CD4-positive, alpha-beta T cell treated with Interleukin-6 at 100 ng/mL for 8 hours (primary cell): ENCODE results near the gene GHR.
A peak's percentile ranks its signal among the peaks of the same experiment; 100 is the strongest.
"Not testable (repeated sequence)": the region's sequence is repeated elsewhere in the genome, so short reads cannot be mapped to it uniquely, and the experiment has no call there.

ENCODE experiments used
- DNase-seq: peaks from one replicate; pipeline ENCODE4 v3.0.0-alpha.2; 2020; ENCODE audit warnings: mixed read lengths, low spot score

Gene GHR

DNA sequence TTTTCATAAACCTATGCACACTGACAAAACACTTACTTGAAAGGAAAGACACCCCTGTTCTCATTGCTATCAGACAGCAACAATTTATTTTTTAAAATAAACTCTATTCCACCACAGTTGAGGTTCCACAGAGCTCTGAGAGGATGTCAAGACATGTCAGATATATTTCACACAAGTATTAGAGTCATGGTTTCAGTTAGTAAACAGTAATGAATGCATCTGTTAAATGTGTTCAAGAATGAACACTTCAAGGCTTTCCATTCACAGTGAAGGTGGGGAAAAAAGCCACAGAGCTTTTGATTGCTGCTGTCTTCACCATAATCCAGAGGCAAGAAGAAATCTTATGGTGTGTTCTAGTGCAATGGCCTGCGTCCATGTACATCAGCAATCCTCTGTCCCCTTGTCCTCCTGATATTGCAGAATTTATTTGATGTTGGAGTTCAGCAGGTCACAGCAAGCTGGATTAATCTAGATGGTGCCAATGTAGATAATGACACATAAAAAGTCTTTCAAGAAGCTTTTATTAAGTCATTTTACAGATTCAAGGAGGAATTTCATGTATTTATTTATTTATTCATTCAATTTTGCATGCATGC is 146.8 kb downstream of the GHR start:
- DNase-seq: no peak

GRCh38 chr5:42570966-42571960 is 148.0 kb downstream of the GHR start:
- no peak for DNase-seq

DNA sequence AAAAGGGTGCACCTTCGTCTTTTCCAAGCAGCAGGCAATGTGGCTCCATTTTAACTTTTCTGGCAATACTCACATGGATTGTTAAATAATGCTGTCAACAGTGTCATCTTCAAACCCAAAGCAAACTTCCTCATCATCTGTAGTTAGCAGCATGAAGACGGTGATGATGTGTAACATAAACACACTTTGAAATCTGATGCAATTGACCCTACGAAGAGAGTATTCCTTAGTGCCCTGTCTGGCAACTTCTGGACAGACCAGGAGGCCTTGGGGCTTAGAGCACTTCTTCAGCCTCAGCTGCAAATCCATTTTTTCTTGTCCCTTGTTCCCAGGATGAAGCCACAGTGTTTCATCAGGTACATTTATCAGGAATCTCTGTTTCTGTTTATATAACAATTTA is 149.1 kb downstream of the GHR start:
- DNase-seq: no peak

GRCh38 chr5:42573386-42573785 is 150.1 kb downstream of the GHR start:
- no peak for DNase-seq

DNA sequence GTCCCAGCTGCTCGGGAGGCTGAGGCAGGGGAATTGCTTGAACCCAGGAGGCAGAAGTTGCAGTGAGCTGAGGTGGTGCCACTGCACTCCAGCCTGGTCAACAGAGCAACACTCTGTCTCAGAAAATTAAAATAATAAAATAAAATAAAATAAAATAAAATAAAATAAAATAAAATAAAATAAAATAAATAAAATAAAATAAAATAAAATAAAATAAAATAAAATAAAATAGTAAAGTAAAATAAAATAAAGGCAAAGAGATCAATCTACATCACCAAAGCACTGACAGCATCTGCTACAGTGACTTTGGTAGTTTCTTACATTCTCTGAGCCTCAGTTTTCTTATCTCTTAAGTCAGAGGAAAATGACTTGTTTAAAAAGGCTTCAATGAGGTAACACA is 152.7 kb downstream of the GHR start:
- DNase-seq: not testable (repeated sequence)

DNA sequence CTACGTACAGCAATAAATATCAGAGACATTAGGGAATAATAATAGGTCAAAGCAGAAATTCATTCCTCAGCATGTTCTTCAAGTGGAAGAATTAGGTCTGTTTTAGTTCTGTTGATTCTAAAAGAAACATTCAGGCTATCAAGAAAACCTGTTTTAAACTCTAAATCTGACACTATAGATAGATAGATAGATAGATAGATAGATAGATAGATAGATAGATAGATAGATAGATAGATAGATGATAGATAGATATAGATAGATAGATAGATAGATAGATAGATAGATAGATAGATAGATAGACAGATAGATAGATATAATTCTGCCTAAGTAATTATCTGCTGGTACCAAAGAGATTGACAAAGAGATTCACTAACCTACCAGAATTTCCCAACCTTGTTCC is 155.7 kb downstream of the GHR start:
- not testable (repeated sequence) for DNase-seq

GRCh38 chr5:42579320-42579719 is 156.1 kb downstream of the GHR start:
- no peak for DNase-seq

DNA sequence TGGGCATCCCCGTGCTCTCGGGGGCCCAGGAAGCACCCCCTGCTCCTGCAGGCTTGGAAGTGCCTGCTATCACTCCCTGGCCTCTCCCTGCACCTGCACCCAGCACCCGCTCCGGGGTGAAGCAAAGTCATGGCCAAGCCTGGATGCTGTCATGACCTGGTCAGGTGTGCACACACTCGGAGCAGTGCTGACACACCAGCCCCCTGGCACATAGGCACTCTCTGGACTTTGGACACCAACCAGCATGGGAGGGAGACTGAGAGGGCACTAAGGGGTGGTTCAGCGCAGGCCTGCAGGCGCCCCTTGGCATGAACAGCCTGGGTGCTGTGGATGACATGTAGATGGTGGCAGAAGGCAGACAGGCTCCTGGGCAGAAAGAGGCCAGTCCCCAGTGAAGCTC is 158.6 kb downstream of the GHR start:
- DNase-seq: no peak

DNA sequence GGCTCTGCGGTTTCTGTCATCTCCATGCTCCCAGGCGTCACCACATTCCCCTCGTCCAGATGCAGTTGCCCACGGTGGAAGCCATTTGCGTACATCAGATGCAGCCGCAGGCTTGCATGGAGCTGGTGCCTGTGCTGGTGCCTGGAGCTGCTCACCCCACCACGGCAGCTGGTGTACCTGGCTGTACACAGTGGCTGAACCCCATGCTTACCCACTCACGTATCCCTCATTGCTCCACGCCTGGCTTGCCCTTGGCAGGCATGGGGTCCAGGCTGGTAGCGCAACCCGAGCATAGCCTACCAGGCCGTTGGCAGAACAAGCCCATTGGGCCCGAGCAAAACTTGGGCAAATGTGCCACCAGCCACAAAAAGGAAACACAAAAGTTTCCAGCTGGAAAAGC is 159.5 kb downstream of the GHR start:
- DNase-seq: no peak

- peak; percentile 20 for DNase-seq
Observed at GRCh38 chr5:42583322-42583721, 160.1 kb downstream of the GHR start.

DNA sequence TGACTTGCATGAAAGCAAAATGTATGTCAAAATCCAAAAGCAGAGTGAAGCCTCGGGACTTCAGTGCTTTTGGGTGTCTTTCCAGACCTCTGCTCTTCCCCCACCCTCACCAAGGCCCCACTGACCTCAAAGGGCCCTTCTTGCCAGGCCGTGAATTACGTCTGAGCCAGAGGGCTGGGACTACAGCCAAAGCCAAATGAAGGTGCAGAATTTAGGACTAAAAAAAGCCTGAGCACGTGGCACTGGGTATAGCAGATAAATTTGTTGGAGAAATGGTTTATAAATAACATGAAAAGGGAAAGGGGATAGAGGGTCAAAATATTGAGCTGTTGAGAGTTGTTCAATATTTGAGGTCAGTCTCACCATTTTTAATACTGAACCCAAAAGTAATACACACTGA is 163.4 kb downstream of the GHR start:
- no peak for DNase-seq

- DNase-seq: no peak
Observed at GRCh38 chr5:42587096-42587723, 164.0 kb downstream of the GHR start.

DNA sequence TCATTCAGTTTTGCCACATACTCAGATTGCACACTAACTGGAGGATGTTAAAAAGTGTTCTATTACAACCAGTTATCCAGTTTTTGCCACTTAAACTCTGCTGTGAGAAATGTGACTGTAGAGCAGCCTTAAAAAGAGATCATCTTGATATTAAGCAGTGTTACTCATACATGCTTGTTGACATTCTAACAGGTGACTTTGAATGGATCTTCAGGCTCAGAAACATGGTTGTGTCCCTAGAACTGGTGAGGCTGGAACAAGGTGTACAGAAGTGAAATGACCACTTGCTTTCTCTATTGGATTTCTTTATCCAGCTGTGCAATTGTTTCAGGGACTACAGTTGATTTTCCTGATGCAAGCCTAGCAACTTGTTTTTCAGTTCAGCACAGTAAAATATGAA is 167.3 kb downstream of the GHR start:
- DNase-seq: no peak

GRCh38 chr5:42591015-42591414 is 167.8 kb downstream of the GHR start:
- DNase-seq: no peak

- DNase-seq: no peak
Observed at GRCh38 chr5:42592401-42593140, 169.3 kb downstream of the GHR start.

- DNase-seq: no peak
Observed at GRCh38 chr5:42593591-42593990, 170.4 kb downstream of the GHR start.

DNA sequence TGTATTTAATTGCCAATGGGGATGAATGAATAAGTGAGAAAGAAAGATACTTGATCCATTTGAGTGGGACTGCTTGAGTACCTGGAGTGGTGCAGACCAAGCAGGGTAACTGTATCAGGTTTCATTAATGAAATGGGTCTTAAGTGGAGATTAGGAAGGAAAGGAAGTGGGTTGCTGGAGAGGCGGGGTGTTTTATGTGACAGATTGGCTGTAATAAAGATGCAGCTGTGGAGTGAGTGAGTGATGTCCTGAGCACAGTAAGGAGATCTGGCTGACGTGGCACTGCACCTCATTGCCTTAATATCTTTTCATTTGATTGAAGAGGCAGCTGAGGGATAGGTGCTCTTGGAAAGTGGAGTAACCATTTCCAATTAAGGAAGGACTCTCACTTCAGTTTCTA is 172.4 kb downstream of the GHR start:
- no peak for DNase-seq

DNA sequence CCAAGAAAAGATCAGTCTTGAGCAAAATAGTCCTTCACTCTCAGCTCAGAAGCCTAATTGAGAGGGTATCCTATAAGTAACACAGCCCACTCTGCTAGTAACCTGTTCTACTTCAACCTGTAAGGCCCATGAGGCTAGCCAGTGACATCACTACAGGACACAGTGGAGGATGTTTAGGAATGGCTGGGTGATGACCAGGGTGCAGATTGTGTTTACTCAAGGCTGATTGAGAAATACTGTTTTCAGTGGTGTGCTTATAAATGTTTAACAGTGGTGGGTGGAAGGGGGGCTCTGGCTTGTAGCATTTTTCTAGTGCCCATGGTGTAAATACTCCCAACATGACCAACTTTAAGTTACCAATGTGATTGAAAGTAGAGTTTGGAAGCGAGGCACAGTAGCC is 173.6 kb downstream of the GHR start:
- DNase-seq: no peak

DNA sequence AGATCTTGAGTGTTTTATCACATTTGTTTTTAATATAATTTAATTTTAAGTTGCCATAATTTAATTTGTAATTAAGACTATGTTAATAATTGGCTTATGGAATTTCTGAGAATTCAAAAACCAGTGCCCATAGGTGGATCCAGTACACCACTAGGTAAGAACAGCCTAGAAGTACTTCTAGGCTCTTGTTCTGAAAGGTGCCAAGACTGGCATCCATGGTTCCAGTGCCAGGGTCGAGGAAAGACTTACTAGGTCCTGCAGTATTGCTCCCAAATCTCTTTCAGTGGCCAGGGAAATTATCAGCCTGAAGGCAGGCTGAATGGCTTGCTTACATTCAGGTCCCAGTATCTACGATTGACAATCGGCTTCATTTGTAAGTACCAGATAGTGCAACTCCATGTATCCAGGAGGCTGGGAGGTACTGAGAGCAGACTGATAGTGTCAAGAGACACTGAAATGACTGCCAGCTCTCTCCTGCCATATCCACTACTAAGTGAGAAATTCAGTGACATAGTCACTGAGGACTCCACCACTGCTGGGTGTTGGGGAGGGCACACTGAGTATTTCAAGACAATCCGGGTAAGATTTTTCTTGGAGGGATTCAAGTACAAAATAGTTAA is 174.2 kb downstream of the GHR start:
- DNase-seq: no peak

DNA sequence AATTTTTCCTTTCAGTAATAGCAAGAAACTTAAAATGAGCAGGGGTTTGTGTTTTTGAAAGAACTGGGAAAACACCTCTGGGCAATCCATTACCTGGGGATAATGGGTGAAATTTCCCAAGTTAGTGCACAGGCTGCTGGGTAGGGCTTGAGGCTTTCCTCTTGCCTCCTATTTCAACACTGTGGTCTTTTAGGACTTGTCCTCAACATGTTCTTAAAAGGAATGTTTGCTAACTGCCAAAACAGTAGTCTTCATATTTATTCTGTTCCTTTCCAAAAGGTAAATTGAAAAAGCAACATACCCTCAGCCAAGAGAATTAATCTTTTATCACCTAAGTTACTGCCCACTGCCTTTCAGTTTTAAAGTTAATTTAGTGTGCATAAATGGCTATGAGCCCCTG is 175.1 kb downstream of the GHR start:
- no peak for DNase-seq

DNA sequence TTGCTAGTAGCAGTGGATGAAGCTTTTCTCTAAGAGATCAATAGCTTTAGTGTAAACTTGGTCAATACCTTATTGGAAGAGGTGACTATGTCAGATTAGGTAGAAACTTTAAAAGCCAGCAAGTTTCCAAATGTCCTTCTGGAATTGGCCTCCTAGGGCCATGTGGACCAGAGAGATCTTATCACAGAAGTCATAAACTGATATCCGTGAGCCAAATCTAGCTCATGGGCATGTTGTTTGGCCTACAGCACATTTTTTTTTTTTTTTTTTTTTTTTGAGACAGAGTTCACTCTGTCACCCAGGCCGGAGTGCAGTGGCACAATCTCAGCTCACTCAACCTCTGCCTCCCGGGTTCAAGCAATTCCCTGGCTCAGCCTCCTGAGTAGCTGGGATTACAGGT is 175.9 kb downstream of the GHR start:
- no peak for DNase-seq

GRCh38 chr5:42600441-42600840 is 177.2 kb downstream of the GHR start:
- no peak for DNase-seq
